ENCODE measurements around the gene PATE1.

PATE1 gene

DNA sequence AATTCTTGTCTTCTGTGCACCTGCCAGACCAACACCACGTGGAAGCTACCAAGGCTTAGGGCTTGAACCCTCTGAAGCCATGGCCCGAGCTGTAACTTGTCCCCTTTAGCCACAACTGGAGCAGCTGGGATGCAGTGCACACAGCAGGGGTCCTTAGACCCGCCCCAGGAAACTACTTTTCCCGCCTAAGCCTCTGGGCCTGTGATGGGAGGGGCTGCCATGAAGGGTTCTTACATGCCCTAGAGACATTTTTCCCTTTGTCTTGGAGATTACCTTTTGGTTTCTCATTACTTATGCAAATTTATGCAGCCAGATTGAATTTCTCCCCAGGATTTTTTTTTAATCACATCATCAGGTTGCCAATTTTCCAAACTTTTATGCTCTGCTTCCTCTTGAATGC is 51.6 kb downstream of the PATE1 start:
- FAIRE-seq = no peak

Data from TTC549 (cell line).